ENCODE data around the gene FOXP1.

FOXP1 gene

GRCh38 chr3:71586810-71587242 is 3.3 kb upstream of the FOXP1 start:
- DNase-seq (ENCODE audit: low read depth), result no peak

- no peak for DNase-seq (ENCODE audit: low read depth)
Measured at GRCh38 chr3:71585887-71586809, 2.6 kb upstream of the FOXP1 start.

GRCh38 chr3:71585131-71585530 is 1.6 kb upstream of the FOXP1 start:
- DNase-seq (ENCODE audit: low read depth), result no peak

- DNase-seq (ENCODE audit: low read depth), result peak; percentile 56
Measured at GRCh38 chr3:71584394-71585011, 975 bp upstream of the FOXP1 start.

- peak; percentile 70 for DNase-seq (ENCODE audit: low read depth)
Measured at GRCh38 chr3:71582612-71583565, 639 bp downstream of the FOXP1 start.

- peak; percentile 30 for DNase-seq (ENCODE audit: low read depth)
Measured at GRCh38 chr3:71582036-71582611, 1.4 kb downstream of the FOXP1 start.

- DNase-seq (ENCODE audit: low read depth), result peak; percentile 11
Measured at GRCh38 chr3:71581457-71582035, 2.0 kb downstream of the FOXP1 start.

GRCh38 chr3:71580636-71581456 is 2.7 kb downstream of the FOXP1 start:
- no peak for DNase-seq (ENCODE audit: low read depth)

- no peak for DNase-seq (ENCODE audit: low read depth)
Measured at GRCh38 chr3:71579935-71580406, 3.6 kb downstream of the FOXP1 start.

- no peak for DNase-seq (ENCODE audit: low read depth)
Measured at GRCh38 chr3:71579326-71579934, 4.1 kb downstream of the FOXP1 start.

- no peak for DNase-seq (ENCODE audit: low read depth)
Measured at GRCh38 chr3:71578054-71578751, 5.3 kb downstream of the FOXP1 start.

GRCh38 chr3:71577011-71577410 is 6.5 kb downstream of the FOXP1 start:
- no peak for DNase-seq (ENCODE audit: low read depth)

GRCh38 chr3:71575433-71575832 is 8.1 kb downstream of the FOXP1 start:
- no peak for DNase-seq (ENCODE audit: low read depth)

- no peak for DNase-seq (ENCODE audit: low read depth)
Measured at GRCh38 chr3:71573181-71573580, 10.3 kb downstream of the FOXP1 start.

- DNase-seq (ENCODE audit: low read depth), result no peak
Measured at GRCh38 chr3:71570546-71570945, 13.0 kb downstream of the FOXP1 start.

GRCh38 chr3:71568207-71568606 is 15.3 kb downstream of the FOXP1 start:
- no peak for DNase-seq (ENCODE audit: low read depth)

- no peak for DNase-seq (ENCODE audit: low read depth)
Measured at GRCh38 chr3:71566776-71567175, 16.8 kb downstream of the FOXP1 start.

GRCh38 chr3:71565976-71566375 is 17.6 kb downstream of the FOXP1 start:
- no peak for DNase-seq (ENCODE audit: low read depth)

GRCh38 chr3:71565316-71565715 is 18.2 kb downstream of the FOXP1 start:
- no peak for DNase-seq (ENCODE audit: low read depth)

All from stimulated activated CD8-positive, alpha-beta memory T cell treated with anti-CD3 and anti-CD28 coated beads, Interleukin-4, amount 100 ng/mL, for 24 hours (primary cell).